Measurements from ENCODE around the gene B2M. TPM values are rescaled to one million over a fixed set of nuclear protein-coding genes. Genes with fewer than 3 reads are reported as not detected.
"Not testable (repeated sequence)": the region's sequence is repeated elsewhere in the genome, so short reads cannot be mapped to it uniquely, and the experiment has no call there.

B2M gene
- total and polyA plus RNA-seq, 2 of the 8 experiments (the other 6 are each of a cell fraction or from before 2014, with no cell fraction given), result 78.9 to 907 TPM

- H4K20me1 ChIP-seq (replicated peaks in 1 of 2; ENCODE audit: control insufficient read depth in 1 of 2, insufficient read depth in 2 of 2, low read length in 2 of 2); H2AFZ ChIP-seq (ENCODE audit: low read length); H4K91ac ChIP-seq (replicated peaks; ENCODE audit: insufficient read length, low read length); H4K5ac ChIP-seq (ENCODE audit: insufficient read length, low read depth, low read length); H2BK20ac ChIP-seq (ENCODE audit: low read length); H3K79me1 ChIP-seq (ENCODE audit: low read depth, low read length); H3K18ac ChIP-seq (ENCODE audit: extremely low read depth, low read length); H3K27ac ChIP-seq (ENCODE audit: low read depth, low read length); H3K14ac ChIP-seq (ENCODE audit: insufficient read length); H2BK120ac ChIP-seq (replicated peaks; ENCODE audit: low read depth, low read length); H2BK12ac ChIP-seq (ENCODE audit: low read depth, low read length); H3K27me3 ChIP-seq (replicated peaks in 1 of 4; ENCODE audit: control insufficient read depth in 3 of 4, extremely low read depth in 1 of 4, insufficient read depth in 3 of 4, low read length in 3 of 4); DNase-seq (ENCODE audit: low read depth in 1 of 2, low spot score in 2 of 2); H3K9me3 ChIP-seq (ENCODE audit: insufficient read depth in 2 of 2, low read depth in 1 of 2, low read length in 1 of 2); H4K8ac ChIP-seq (ENCODE audit: extremely low read depth, insufficient read depth, low read length); H3K4me2 ChIP-seq (ENCODE audit: insufficient read depth in 1 of 2, low read depth in 2 of 2, low read length in 2 of 2); H3K36me3 ChIP-seq (ENCODE audit: control insufficient read depth in 2 of 4, insufficient read depth in 4 of 4, low read length in 3 of 4); POLR2A ChIA-PET (ENCODE audit: partially characterized antibody); H3K4me1 ChIP-seq (replicated peaks in 1 of 4; ENCODE audit: control insufficient read depth in 3 of 4, insufficient read depth in 4 of 4, low read length in 3 of 4); H3K4me3 ChIP-seq (ENCODE audit: extremely low read depth in 1 of 4, insufficient read depth in 2 of 4, low read depth in 3 of 4, low read length in 4 of 4); H3K79me2 ChIP-seq (ENCODE audit: control insufficient read depth in 1 of 2, insufficient read depth in 2 of 2, low read length in 2 of 2); H3K9ac ChIP-seq (replicated peaks in 1 of 4; ENCODE audit: extremely low read depth in 1 of 4, low read depth in 3 of 4, low read length in 3 of 4); H2BK5ac ChIP-seq (ENCODE audit: low read depth, low read length); H2BK15ac ChIP-seq (ENCODE audit: low read length); FAIRE-seq; H3K4ac ChIP-seq (replicated peaks; ENCODE audit: insufficient read length, low read depth, low read length); H3K23me2 ChIP-seq (ENCODE audit: low read depth, low read length); H3K23ac ChIP-seq (ENCODE audit: insufficient read length); H3K56ac ChIP-seq (replicated peaks; ENCODE audit: insufficient read length, low read depth, low read length); H2AK5ac ChIP-seq (ENCODE audit: low read depth, low read length): not testable (repeated sequence)
- WGBS, 2 experiments (ENCODE audit: extremely low coverage in 1 of 2, insufficient coverage in 1 of 2, insufficient read length in 1 of 2, insufficient replicate concordance in 2 of 2, low coverage in 1 of 2, low lambda C conversion rate in 2 of 2, missing lambda C conversion rate in 1 of 2), result 85% methylated on average over 2 of the region's 2 CpGs; no CpG with 5 or more reads in 1 of the 2 experiments
- CTCF ChIA-PET (ENCODE audit: partially characterized antibody), result interaction anchor here (0.9 to 1.3 kb wide), 2 partner anchors 48 to 164 kb away, joined by 3 to 7 read pairs; no protein-coding TSS in a partner anchor
These were observed 22.0 kb upstream of the B2M start for GRCh38 chr15:44689318-44689717.

- WGBS, 2 experiments (ENCODE audit: extremely low coverage in 1 of 2, insufficient coverage in 1 of 2, insufficient read length in 1 of 2, insufficient replicate concordance in 2 of 2, low coverage in 1 of 2, low lambda C conversion rate in 2 of 2, missing lambda C conversion rate in 1 of 2), result 60% methylated on average over 1 of the region's 1 CpG; no CpG with 5 or more reads in 1 of the 2 experiments
- H3K4me2 ChIP-seq (ENCODE audit: insufficient read depth in 1 of 2, low read depth in 2 of 2, low read length in 2 of 2); H4K8ac ChIP-seq (ENCODE audit: extremely low read depth, insufficient read depth, low read length); H3K14ac ChIP-seq (ENCODE audit: insufficient read length); H3K27ac ChIP-seq (ENCODE audit: low read depth, low read length); H3K4ac ChIP-seq (replicated peaks; ENCODE audit: insufficient read length, low read depth, low read length); FAIRE-seq; H3K79me1 ChIP-seq (ENCODE audit: low read depth, low read length); H3K4me1 ChIP-seq (replicated peaks in 1 of 4; ENCODE audit: control insufficient read depth in 3 of 4, insufficient read depth in 4 of 4, low read length in 3 of 4); H4K91ac ChIP-seq (replicated peaks; ENCODE audit: insufficient read length, low read length); H2AK5ac ChIP-seq (ENCODE audit: low read depth, low read length); POLR2A ChIA-PET (ENCODE audit: partially characterized antibody); H3K79me2 ChIP-seq (ENCODE audit: control insufficient read depth in 1 of 2, insufficient read depth in 2 of 2, low read length in 2 of 2); H3K23me2 ChIP-seq (ENCODE audit: low read depth, low read length); H2BK5ac ChIP-seq (ENCODE audit: low read depth, low read length); H3K36me3 ChIP-seq (ENCODE audit: control insufficient read depth in 2 of 4, insufficient read depth in 4 of 4, low read length in 3 of 4); H3K4me3 ChIP-seq (ENCODE audit: extremely low read depth in 1 of 4, insufficient read depth in 2 of 4, low read depth in 3 of 4, low read length in 4 of 4); H3K56ac ChIP-seq (replicated peaks; ENCODE audit: insufficient read length, low read depth, low read length); H2BK120ac ChIP-seq (replicated peaks; ENCODE audit: low read depth, low read length); H3K27me3 ChIP-seq (replicated peaks in 1 of 4; ENCODE audit: control insufficient read depth in 3 of 4, extremely low read depth in 1 of 4, insufficient read depth in 3 of 4, low read length in 3 of 4); DNase-seq (ENCODE audit: low read depth in 1 of 2, low spot score in 2 of 2); H3K23ac ChIP-seq (ENCODE audit: insufficient read length); H3K9ac ChIP-seq (replicated peaks in 1 of 4; ENCODE audit: extremely low read depth in 1 of 4, low read depth in 3 of 4, low read length in 3 of 4); H2AFZ ChIP-seq (ENCODE audit: low read length); H3K18ac ChIP-seq (ENCODE audit: extremely low read depth, low read length); H4K20me1 ChIP-seq (replicated peaks in 1 of 2; ENCODE audit: control insufficient read depth in 1 of 2, insufficient read depth in 2 of 2, low read length in 2 of 2); H2BK15ac ChIP-seq (ENCODE audit: low read length); H3K9me3 ChIP-seq (ENCODE audit: insufficient read depth in 2 of 2, low read depth in 1 of 2, low read length in 1 of 2); H2BK12ac ChIP-seq (ENCODE audit: low read depth, low read length); H2BK20ac ChIP-seq (ENCODE audit: low read length); H4K5ac ChIP-seq (ENCODE audit: insufficient read length, low read depth, low read length): not testable (repeated sequence)
- CTCF ChIA-PET (ENCODE audit: partially characterized antibody), result interaction anchor here (1.2 kb wide), 1 partner anchor 27 kb away, joined by 4 read pairs; the partner anchor contains the start of gene SPG11
These were observed 21.1 kb upstream of the B2M start for GRCh38 chr15:44690245-44690644.

All from H1 (cell line).